ENCODE measurements around the gene CA11. TPM values are rescaled to one million over a fixed set of nuclear protein-coding genes. Genes with fewer than 3 reads are reported as not detected.

The CA11 gene
- total RNA-seq (2022; extraction: Qiagen RNA extraction): 9.4 to 11.1 TPM (median 11.0 TPM) in 5 replicates

DNA sequence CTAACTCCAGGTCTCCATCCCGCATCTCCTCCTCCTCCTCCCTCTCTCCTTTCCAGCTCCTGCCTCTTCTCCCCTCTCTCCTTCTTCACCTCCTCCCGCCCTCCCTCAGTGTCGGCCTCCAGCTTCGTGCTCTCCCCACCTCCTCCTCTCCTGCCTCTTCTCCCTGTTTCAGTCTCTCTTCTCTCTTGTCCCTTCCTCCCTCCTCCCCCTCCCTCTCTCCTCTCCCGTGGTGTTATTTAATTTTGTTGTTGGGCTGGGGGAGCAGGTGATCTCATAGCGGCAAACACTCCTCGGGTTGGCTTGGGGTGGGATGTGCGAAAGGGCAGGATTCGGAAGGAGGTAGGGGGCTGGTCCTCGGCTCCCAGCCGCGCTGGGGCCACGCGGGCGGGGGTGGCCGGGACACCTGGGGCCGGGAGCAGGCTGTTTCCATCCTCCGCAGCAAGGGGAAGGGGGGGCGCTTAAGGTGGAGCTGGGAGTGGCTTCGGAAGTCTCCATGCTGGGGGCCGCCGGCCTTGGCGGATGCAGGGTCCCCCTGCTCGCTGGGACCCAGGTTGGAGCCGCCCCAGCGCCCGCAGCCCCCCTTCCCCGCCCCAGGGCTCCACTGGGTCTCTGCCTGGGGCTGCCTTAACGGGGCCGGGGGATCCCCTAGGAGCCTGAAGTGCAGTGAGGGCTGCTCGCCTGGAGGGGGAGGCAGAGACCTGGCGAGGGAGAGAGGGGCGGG is at the start of gene CA11:
Gene CA11 (minus strand): TSS at position 187 of the 721 bp plus-strand sequence. CDS start 555 bp downstream, outside the sequence.

GRCh38 chr19:48672994-48673393 is 27.0 kb upstream of the CA11 start, which contains the start of gene NTN5:
NTN5 (minus strand) TSS chr19:48673017; CDS start chr19:48670986, 2,031 bp downstream.

DNA sequence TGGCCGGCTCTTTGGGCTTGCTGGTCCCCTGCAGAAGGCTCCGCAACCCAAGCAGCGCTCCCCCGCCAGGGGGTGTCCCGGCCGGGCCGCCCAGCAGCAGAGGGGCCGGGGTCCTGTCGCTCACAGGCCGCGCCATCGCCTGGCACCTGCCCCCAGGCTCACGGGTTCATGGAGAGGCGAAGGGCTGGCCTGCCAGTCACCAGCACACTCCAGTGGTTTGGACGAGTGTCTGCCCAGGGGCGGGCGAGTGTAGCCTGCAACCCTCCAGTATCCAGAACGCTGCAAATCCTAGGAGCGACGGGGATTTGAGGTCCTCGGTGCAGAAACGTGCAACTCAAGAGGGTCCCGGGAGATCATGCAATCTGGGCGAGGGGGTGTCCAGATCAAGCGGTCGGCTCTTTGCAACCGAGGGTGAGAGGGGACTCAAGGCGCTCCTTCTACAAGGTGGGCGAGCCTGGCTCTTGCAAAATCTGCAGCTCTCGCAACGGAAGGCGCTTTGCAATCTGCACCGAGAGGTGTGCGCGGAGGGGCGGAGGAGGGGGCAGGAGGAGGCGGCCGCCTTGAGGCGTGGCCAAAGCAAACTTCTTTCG is 9.0 kb downstream of the CA11 start, which contains the start of gene DBP:
Gene DBP (minus strand): TSS at position 521 of the 590 bp plus-strand sequence. CDS start 385 bp downstream, at position 136.

DNA sequence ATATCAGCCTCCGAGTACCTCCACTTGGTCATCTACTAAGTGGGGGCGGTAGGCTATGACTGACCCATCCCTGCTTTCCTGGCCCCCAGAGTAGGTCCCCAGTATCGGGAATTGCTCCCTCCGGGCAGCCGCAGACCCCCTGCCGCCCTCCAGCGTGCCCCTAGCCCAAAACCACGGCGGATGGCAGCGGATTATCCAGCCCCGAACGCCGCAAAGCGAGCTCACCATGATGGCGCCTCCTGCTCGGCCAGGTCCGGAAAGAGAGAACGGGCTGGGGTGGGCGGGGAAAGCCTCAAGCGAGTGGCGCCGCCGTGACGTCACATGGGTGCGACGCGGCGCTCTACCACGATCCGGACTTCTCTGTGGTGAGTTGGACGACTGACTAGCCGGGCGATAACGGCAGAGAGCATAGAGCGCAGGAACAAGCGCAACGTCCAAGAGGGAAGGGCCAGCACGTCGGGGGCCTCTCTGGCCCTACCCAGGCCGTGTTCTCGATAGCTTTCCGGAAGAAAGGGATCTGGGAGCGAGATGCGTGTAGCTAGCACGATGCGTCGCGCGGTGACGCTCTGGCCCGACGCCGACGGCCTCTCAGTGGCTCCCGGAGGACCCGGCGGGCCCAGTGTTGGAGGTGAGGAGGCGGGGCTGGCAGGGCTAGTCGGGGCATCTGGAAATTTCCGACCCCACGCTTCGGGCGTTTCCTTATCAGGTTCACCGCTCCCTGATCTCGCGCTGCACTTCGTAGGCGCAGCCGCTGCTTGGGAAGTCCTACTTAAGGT is 26.9 kb downstream of the CA11 start, which contains the start of the genes RPL18 and SPHK2:
Gene RPL18 (minus strand): TSS at position 263 of the 776 bp plus-strand sequence. CDS start 35 bp downstream, at position 228.
Gene SPHK2 (plus strand): TSS at position 591 of the 776 bp plus-strand sequence. CDS start 1,009 bp downstream, outside the sequence.

GRCh38 chr19:48614436-48615230 is 31.4 kb downstream of the CA11 start, which contains the start of gene FAM83E:
FAM83E (minus strand) TSS chr19:48615076; CDS start chr19:48613372, 1,704 bp downstream.

DNA sequence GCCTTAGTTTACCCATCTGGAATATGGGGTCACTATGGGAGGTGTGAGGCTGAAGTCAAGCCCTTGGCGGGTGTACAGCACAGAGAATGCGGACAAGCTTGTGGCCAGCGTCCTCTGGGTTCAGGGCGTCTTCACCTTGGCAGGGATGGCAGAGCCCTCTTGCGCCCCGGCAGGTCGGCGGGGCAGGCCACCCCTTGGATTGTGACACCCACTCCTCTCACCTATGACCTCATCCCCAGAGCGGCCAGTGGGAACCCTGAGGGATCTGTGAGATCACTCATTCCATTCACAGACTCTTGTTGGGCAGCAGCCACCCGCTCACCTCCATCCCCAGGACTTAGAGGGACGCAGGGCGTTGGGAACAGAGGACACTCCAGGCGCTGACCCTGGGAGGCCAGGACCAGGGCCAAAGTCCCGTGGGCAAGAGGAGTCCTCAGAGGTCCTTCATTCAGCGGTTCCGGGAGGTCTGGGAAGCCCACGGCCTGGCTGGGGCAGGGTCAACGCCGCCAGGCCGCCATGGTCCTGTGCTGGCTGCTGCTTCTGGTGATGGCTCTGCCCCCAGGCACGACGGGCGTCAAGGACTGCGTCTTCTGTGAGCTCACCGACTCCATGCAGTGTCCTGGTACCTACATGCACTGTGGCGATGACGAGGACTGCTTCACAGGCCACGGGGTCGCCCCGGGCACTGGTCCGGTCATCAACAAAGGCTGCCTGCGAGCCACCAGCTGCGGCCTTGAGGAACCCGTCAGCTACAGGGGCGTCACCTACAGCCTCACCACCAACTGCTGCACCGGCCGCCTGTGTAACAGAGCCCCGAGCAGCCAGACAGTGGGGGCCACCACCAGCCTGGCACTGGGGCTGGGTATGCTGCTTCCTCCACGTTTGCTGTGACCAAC is 39.3 kb downstream of the CA11 start, which contains the start of gene SPACA4:
Gene SPACA4 (plus strand): TSS at position 280 of the 896 bp plus-strand sequence. CDS start 237 bp downstream, at position 517.

Other genes with a start within 250 kb of the CA11 start
- 111 to 130 TPM (median 123 TPM) in 5 replicates for gene GRWD1, start 200.2 kb downstream of the CA11 start, total RNA-seq (2022; extraction: Qiagen RNA extraction)
- 1.0 to 2.1 TPM (median 1.2 TPM) in 5 replicates for gene KCNJ14, start 190.6 kb downstream of the CA11 start, total RNA-seq (2022; extraction: Qiagen RNA extraction)
- gene CYTH2, start 176.8 kb downstream of the CA11 start, total RNA-seq (2022; extraction: Qiagen RNA extraction): 54.4 to 67.4 TPM (median 61.8 TPM) in 5 replicates
- 2.8 to 5.4 TPM (median 4.8 TPM) in 5 replicates for gene LMTK3, start 134.4 kb downstream of the CA11 start, total RNA-seq (2022; extraction: Qiagen RNA extraction)
- 12.8 to 18.0 TPM (median 16.4 TPM) in 5 replicates for gene SULT2B1, start 94.0 kb downstream of the CA11 start, total RNA-seq (2022; extraction: Qiagen RNA extraction)
- gene SPACA4, start 39.4 kb downstream of the CA11 start, total RNA-seq (2022; extraction: Qiagen RNA extraction): 0.20 TPM in 1 of 5 replicates, not detected in the others
- 0.07 to 0.35 TPM (median 0.25 TPM) in 4 of 5 replicates, not detected in the other for gene FAM83E, start 31.1 kb downstream of the CA11 start, total RNA-seq (2022; extraction: Qiagen RNA extraction)
- 3,152 to 3,709 TPM (median 3,369 TPM) in 5 replicates for gene RPL18, start 27.0 kb downstream of the CA11 start, total RNA-seq (2022; extraction: Qiagen RNA extraction)
- 11.7 to 18.9 TPM (median 16.8 TPM) in 5 replicates for gene SPHK2, start 26.7 kb downstream of the CA11 start, total RNA-seq (2022; extraction: Qiagen RNA extraction)
- gene DBP, start 8.8 kb downstream of the CA11 start, total RNA-seq (2022; extraction: Qiagen RNA extraction): 1.8 to 2.8 TPM (median 2.6 TPM) in 5 replicates
- gene NTN5, start 26.8 kb upstream of the CA11 start, total RNA-seq (2022; extraction: Qiagen RNA extraction): 0.17 to 0.30 TPM (median 0.28 TPM) in 4 of 5 replicates, not detected in the other
- not detected in 5 replicates for gene FUT2, start 49.8 kb upstream of the CA11 start, total RNA-seq (2022; extraction: Qiagen RNA extraction)
- 0.47 to 0.76 TPM (median 0.61 TPM) in 5 replicates for gene MAMSTR, start 73.5 kb upstream of the CA11 start, total RNA-seq (2022; extraction: Qiagen RNA extraction)
- gene RASIP1, start 94.4 kb upstream of the CA11 start, total RNA-seq (2022; extraction: Qiagen RNA extraction): 0.32 to 0.65 TPM (median 0.57 TPM) in 5 replicates
- gene IZUMO1, start 100.7 kb upstream of the CA11 start, total RNA-seq (2022; extraction: Qiagen RNA extraction): not detected in 5 replicates
- 0.05 to 0.14 TPM (median 0.06 TPM) in 5 replicates for gene FUT1, start 106.5 kb upstream of the CA11 start, total RNA-seq (2022; extraction: Qiagen RNA extraction)
- not detected in 5 replicates for gene FGF21, start 109.3 kb upstream of the CA11 start, total RNA-seq (2022; extraction: Qiagen RNA extraction)
- 52.3 to 64.2 TPM (median 60.2 TPM) in 5 replicates for gene BCAT2, start 164.8 kb upstream of the CA11 start, total RNA-seq (2022; extraction: Qiagen RNA extraction)
- gene HSD17B14, start 190.3 kb upstream of the CA11 start, total RNA-seq (2022; extraction: Qiagen RNA extraction): 12.0 to 18.1 TPM (median 15.2 TPM) in 5 replicates
- gene PLEKHA4, start 222.4 kb upstream of the CA11 start, total RNA-seq (2022; extraction: Qiagen RNA extraction): 1.7 to 2.3 TPM (median 1.9 TPM) in 5 replicates
- 82.7 to 145 TPM (median 110 TPM) in 5 replicates for gene PPP1R15A, start 226.2 kb upstream of the CA11 start, total RNA-seq (2022; extraction: Qiagen RNA extraction)

Data from A549 treated with CORT108297 at 1 μM for 4 hours (cell line).